Pons (tissue), 1 donor: ENCODE measurements around the gene PAX5.

Experiments
- DNase-seq: peaks from one replicate; pipeline ENCODE4 v3.0.0-alpha.2; 2016; ENCODE audit warnings: low spot score

Gene PAX5

DNA sequence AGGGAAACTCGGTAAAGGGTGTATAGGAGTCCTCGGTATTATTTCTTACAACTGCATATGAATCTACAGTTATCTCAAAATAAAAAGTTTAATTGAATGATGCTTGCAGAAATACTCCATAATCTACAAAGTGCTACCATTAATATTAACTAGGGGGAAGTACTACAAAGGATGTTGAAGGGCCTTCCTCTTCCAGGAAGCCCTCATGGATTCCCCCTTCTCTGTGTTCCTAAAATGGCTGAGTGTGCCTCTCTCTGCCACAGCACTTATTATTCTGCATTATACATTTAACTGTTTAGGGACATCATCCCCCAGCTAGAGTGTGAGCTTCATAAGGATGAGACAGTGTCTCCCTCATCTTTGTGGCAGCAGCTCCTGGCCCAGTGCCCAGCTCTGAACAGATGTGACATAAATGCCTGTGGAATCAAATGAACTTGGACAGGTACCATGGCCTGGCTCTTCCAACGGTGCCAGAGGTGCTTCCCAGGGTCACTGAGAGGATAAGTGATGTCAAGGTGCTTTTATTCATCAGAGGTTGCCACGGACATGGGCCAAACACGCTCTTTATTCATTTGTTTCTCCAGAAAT, 99.5 kb downstream of the PAX5 start:
- DNase-seq = no peak

- no peak for DNase-seq
Observed at GRCh38 chr9:36933676-36934215, 100.3 kb downstream of the PAX5 start.

GRCh38 chr9:36932198-36932597, 101.9 kb downstream of the PAX5 start:
- no peak for DNase-seq

GRCh38 chr9:36930941-36931340, 103.1 kb downstream of the PAX5 start:
- no peak for DNase-seq

- DNase-seq = no peak
Observed at GRCh38 chr9:36929350-36929675, 104.8 kb downstream of the PAX5 start.

- no peak for DNase-seq
Observed at GRCh38 chr9:36928670-36929349, 105.3 kb downstream of the PAX5 start.

DNA sequence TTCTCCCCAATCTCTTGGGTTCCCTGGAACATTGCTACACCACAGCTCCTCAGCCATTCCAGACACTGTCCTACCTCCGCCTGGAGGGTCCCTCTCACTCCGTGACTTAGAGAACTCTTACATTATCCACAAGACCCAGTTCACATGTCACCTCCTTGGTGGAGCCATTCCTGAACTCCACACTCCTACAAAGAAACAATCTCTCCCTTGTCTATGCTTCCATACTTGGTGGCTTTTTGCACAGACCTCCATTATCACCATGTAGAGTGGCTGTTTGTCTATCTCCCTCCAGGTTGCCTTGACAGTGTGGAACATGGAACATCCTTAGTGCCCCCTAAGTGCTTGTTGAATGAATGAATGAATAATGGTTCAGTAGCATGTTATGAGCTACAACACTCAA, 105.9 kb downstream of the PAX5 start:
- no peak for DNase-seq

- no peak for DNase-seq
Observed at GRCh38 chr9:36924757-36925432, 109.2 kb downstream of the PAX5 start.

- DNase-seq = no peak
Observed at GRCh38 chr9:36924071-36924470, 110.0 kb downstream of the PAX5 start.

DNA sequence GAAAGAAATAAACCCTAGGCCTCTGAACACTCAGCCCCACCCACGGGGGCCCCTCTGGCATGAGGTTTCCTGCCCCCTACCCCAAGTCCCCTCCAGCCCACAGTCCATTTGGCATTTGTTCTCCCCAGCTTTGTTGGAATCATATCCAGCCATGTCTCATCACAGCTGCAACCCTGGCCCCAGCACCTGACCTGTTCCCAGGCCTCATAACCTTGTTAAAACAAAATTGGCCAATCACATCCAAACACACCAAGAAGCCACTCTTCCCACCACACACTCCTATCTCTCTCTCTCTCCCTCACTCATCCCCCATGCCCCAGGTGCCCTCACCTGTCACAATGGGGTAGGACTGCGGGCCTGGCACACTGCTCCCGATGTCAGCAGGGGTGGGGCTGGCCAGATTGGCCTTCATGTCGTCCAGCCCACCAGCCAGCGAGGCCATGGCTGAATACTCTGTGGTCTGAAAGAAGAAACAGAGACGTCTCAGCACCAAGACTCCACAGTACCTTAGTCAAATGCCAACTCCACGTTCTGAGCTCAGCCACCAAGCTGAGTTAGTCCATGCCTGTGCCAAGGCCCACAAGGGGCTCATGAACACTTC, 110.9 kb downstream of the PAX5 start:
- no peak for DNase-seq

DNA sequence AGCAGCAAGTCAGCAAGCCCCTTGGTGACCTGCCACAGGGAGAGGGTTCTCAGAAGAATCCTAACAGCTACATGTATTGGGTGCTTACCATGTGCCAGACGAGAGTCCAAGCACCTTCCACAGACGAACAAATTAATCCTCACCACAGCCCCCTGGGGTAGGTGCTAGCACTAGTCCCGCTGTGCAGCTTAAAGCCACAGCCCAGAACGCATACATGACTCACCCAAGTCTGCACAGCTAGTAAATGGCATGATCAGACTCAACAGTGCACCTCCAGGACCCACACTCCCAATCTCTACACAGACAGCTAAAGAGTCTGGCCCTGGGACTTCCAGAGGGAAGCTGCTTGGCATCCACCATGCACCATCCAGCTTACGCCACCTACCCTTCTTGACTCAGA, 111.5 kb downstream of the PAX5 start:
- no peak for DNase-seq

- no peak for DNase-seq
Observed at GRCh38 chr9:36914212-36914577, 119.9 kb downstream of the PAX5 start.

- DNase-seq = no peak
Observed at GRCh38 chr9:36913393-36914211, 120.5 kb downstream of the PAX5 start.

DNA sequence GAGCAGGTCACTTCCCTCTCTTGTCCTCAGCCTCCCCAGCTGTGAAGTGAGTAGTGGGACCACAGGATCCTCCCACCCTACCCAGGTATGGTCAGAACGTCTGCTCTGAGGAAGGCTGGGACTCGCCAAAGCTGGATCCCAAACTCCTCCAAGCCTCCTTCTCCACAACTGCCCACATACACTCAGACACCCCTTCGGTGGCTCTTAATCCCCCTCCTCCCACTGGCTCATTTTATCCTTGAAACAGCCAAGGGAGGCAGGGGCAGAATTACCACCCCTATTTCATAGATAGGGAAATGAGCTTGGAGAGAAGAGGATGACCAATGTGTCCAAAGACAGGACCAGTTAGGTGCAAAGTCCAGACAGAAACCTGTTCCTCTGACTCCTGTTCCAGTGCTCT, 121.4 kb downstream of the PAX5 start:
- no peak for DNase-seq

GRCh38 chr9:36911601-36912412, 122.3 kb downstream of the PAX5 start:
- DNase-seq = no peak

DNA sequence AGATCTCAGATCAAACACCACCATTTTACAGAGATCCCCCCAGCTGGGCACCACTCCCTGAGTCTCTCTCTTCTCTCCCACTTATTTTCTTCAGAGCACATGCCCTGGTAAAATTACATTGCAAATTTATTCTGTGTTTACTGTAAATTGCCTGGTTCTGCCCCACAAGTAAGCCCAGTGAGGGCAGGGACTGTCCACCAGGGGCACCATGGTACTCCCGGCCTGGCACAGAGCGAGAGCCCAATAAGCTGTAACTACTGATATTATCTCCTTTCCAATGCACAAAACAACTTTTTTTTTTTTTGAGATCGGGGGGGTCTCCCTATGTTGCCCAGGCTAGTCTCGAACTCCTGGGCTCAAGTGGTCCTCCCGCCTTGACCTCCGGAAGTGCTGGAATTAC, 123.0 kb downstream of the PAX5 start:
- no peak for DNase-seq

DNA sequence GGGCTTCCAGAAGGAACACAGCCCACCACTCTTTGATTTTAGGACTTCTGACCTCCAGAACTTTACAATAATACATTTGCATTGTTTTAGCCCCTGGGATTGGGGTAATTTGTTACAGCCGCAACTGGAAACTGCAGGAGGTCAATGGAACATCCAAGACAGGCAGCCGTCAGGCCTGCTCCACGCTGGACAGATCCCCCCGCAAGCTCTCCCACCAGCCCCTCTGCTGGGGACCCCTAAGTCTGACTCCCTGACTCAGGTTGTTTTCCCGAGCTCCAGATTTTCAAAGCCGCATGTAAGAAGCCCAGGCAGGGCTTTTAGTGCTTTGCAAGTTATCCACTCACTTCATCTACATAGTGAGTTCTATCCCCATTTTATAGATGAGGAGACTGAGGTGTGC, 127.6 kb downstream of the PAX5 start:
- DNase-seq = no peak

GRCh38 chr9:36905101-36906066, 128.7 kb downstream of the PAX5 start:
- DNase-seq = no peak

DNA sequence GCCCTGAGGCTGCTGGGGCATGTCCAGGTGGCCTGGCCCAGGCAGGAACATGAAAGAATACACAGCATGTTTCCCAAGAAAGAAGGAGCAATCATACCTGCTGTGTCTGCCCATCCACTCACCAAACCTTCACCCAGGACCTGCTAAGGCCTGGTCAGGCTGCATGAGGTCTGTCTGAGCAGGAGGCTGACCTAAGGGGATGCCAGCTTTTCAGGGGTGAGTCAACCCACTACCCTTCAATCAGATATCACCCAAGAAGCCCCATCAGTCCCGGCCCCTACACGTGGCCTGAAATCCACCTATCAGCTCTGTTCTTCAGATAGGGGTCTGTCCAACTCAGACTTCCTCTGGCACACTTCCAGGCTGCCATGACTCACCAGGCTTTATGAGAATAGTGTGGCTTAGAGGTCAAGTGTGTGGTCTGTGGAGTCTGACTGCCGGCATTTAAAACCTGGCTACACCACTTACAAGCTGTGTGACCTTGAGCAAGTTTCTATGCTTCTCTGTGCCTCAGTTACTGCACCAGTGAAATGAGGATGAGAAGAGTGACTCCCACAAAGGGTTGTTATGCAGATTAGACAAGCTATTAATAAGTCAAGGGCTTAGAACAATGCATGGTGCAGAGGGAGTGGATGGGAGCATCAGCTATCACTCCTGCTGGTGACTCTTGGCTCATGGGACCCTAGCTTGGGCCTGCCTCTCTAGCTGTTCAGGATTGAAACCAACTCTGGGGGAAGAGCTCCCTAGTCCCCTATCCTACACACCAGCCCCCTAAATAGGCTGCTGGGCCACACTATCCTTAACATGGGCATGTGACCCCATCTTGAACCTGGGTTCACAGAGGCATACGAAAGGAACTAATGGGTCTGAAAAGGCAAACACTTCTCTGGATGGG, 130.3 kb downstream of the PAX5 start:
- no peak for DNase-seq
